ENCODE data around the gene IRAK1BP1. TPM values are rescaled to one million over a fixed set of nuclear protein-coding genes. Genes with fewer than 3 reads are reported as not detected.

The IRAK1BP1 gene
- polyA plus RNA-seq, 3 donors = 0.04 to 0.08 (median 0.04) TPM

DNA sequence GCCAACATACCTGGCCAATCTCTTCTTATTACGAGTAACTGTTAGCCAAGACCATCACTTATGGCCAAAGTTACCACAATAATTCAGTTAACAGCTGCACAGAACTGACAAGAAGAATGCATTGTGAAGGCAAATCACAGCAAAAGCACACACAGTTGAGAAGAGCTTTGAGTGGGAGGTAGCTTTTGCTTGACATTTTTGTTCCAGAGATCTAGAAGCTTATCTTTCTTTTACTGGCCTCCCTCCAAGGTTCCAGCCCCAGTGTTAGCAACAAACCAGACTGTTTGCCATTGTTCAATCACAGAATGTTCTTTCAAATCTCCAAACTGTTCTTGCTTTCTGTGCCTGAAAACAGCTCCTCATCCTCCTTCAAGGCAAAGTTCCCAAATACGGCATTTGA is 35.9 kb upstream of the IRAK1BP1 start:
- Mint-ChIP-seq H3K4me3 (no peak overlapping the region), H3K9me3 (no peaks in the 10 kb centered on the region), H3K27ac (no peak overlapping the region), H3K4me1 (no peaks in the 10 kb centered on the region), H3K27me3 (ENCODE audit: low read depth in 3 of 3) (peaks cover 0 to 2% (median 2%) of the 10 kb centered on the region in 3 donors), H3K36me3 (no peaks in the 10 kb centered on the region)
- H3K4me1 ChIP-seq (ENCODE audit: control insufficient read depth in 1 of 2, insufficient read depth in 2 of 2, low read length in 2 of 2) = no peaks in the 10 kb centered on the region
- no peaks in the 10 kb centered on the region for H3K79me2 ChIP-seq (ENCODE audit: insufficient read depth, low read length)
- no peak overlapping the region for H3K27ac ChIP-seq (ENCODE audit: low read depth in 1 of 2, low read length in 2 of 2)
- no peak for DNase-seq
- no peak overlapping the region for H2AFZ ChIP-seq (ENCODE audit: insufficient read depth, low read depth, low read length, poor library complexity, severe bottlenecking)
- H3K27me3 ChIP-seq (ENCODE audit: control insufficient read depth in 2 of 2, insufficient read depth in 2 of 2, low read length in 2 of 2) = no peaks in the 10 kb centered on the region
- no peaks in the 10 kb centered on the region for H3K36me3 ChIP-seq (replicated peaks in 1 of 2; ENCODE audit: control insufficient read depth in 1 of 2, insufficient read depth in 2 of 2, low read length in 2 of 2)
- no peak for TF ChIP-seq CTCF (IDR thresholded peaks at IDR 0.05)
- intact Hi-C loops (cut with micrococcal nuclease) = no loop called here
- H3K4me2 ChIP-seq (replicated peaks; ENCODE audit: extremely low read depth, low read length, poor library complexity, severe bottlenecking) = no peak overlapping the region
- H3K4me3 ChIP-seq (replicated peaks in 1 of 3; ENCODE audit: low read depth in 2 of 3, low read length in 3 of 3) = no peak overlapping the region
- WGBS (ENCODE audit: insufficient coverage) = no CpG with 5 or more reads among the region's 2 CpGs
- no peak overlapping the region for H3K9ac ChIP-seq (ENCODE audit: insufficient read depth, low read length, poor library complexity, severe bottlenecking)
- no peaks in the 10 kb centered on the region for H4K20me1 ChIP-seq (ENCODE audit: insufficient read depth, low read length)
- no peaks in the 10 kb centered on the region for H3K9me3 ChIP-seq (replicated peaks in 1 of 2; ENCODE audit: control insufficient read depth in 1 of 2, insufficient read depth in 1 of 2, low read length in 2 of 2)

DNA sequence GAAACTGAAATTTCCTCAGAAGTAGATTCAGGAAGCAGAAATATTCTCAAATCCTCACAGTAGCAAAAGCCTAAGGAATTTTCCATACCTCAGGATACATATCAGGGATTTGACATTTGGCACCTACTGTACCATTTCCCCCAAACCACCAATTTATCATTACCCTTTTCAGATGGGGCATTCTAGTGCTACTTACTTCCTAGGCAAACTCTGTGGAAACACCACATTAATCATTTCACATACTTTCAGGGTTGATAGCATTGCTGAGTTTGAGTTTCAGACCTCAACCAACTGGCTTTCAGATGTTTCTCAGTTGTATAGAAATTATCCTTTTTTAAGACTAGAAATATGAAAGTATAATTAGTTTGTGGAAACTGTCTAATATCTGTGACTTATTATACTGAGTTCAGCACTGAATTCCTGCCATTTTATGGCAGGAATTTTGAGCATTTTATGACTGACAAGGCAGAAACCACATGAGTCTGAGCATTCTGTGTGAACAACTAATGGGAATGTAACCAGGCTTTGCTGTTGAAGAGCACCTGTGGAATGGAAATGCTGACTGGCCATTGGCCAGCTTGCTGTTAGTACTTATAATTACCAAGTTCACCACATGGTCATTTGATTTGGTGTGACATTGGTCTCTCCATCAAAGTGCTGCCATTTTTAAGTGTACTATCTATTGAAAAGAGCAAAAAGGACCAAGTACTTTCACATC is 35.1 kb upstream of the IRAK1BP1 start:
- Histone ChIP-seq H3K4me1 (ENCODE audit: control insufficient read depth in 1 of 2, insufficient read depth in 2 of 2, low read length in 2 of 2) (no peaks in the 10 kb centered on the region), H2AFZ (ENCODE audit: insufficient read depth, low read depth, low read length, poor library complexity, severe bottlenecking) (no peak overlapping the region), H3K27me3 (ENCODE audit: control insufficient read depth in 2 of 2, insufficient read depth in 2 of 2, low read length in 2 of 2) (no peaks in the 10 kb centered on the region), H4K20me1 (ENCODE audit: insufficient read depth, low read length) (no peaks in the 10 kb centered on the region), H3K9me3 (replicated peaks in 1 of 2; ENCODE audit: control insufficient read depth in 1 of 2, insufficient read depth in 1 of 2, low read length in 2 of 2) (no peaks in the 10 kb centered on the region), H3K4me2 (replicated peaks; ENCODE audit: extremely low read depth, low read length, poor library complexity, severe bottlenecking) (no peak overlapping the region), H3K36me3 (replicated peaks in 1 of 2; ENCODE audit: control insufficient read depth in 1 of 2, insufficient read depth in 2 of 2, low read length in 2 of 2) (no peaks in the 10 kb centered on the region), H3K79me2 (ENCODE audit: insufficient read depth, low read length) (no peaks in the 10 kb centered on the region), H3K4me3 (replicated peaks in 1 of 3; ENCODE audit: low read depth in 2 of 3, low read length in 3 of 3) (no peak overlapping the region), H3K9ac (ENCODE audit: insufficient read depth, low read length, poor library complexity, severe bottlenecking) (no peak overlapping the region), H3K27ac (ENCODE audit: low read depth in 1 of 2, low read length in 2 of 2) (no peak overlapping the region)
- intact Hi-C loops (cut with micrococcal nuclease) = no loop called here
- peaks cover 0 to 2% (median 2%) of the 10 kb centered on the region in 3 donors for H3K27me3 Mint-ChIP-seq (ENCODE audit: low read depth in 3 of 3)
- H3K9me3 Mint-ChIP-seq = no peaks in the 10 kb centered on the region
- no peaks in the 10 kb centered on the region for H3K4me1 Mint-ChIP-seq
- DNase-seq = no peak
- no peak overlapping the region for H3K27ac Mint-ChIP-seq
- no peak overlapping the region for H3K4me3 Mint-ChIP-seq
- H3K36me3 Mint-ChIP-seq = no peaks in the 10 kb centered on the region
- no peak for TF ChIP-seq CTCF (IDR thresholded peaks at IDR 0.05)
